Keratinocyte (primary cell): Measurements from ENCODE around the gene EPHA2. TPM values are rescaled to one million over a fixed set of nuclear protein-coding genes. Genes with fewer than 3 reads are reported as not detected.

Experiments used
- DNase-seq: peaks from one replicate; pipeline ENCODE4 v3.0.0-alpha.2; 2011; ENCODE audit warnings: low read depth, missing footprints, low spot score
- FAIRE-seq: peaks from 2 replicates; lab custom pipeline; 2011; peaks lifted over from hg19 to GRCh38; lab: Jason Lieb, UNC
- H2AFZ ChIP-seq: 2 replicates; pipeline ENCODE4 v1.6.0; 2012; ENCODE audit warnings: low read length, control low read depth, inconsistent platforms; ENCODE audit not compliant: control insufficient read depth
- H3K27ac ChIP-seq: 2 replicates; pipeline ENCODE4 v1.5.1; 2011; ENCODE audit warnings: low read length; ENCODE audit not compliant: control insufficient read depth, insufficient read depth
- H3K27me3 ChIP-seq: 3 replicates; pipeline ENCODE4 v1.6.0; 2011; ENCODE audit warnings: low read length; ENCODE audit not compliant: control insufficient read depth, insufficient read depth; ENCODE audit errors: extremely low read depth
- H3K36me3 ChIP-seq, 2 experiments: 2 replicates in 1 of 2; 3 replicates in 1 of 2; pipeline ENCODE4 v1.5.1; 2011; ENCODE audit warnings: low read length in 2 of 2, mild to moderate bottlenecking in 1 of 2; ENCODE audit not compliant: control insufficient read depth in 2 of 2, insufficient read depth in 2 of 2; ENCODE audit errors: extremely low read depth in 1 of 2
- H3K4me1 ChIP-seq: 3 replicates; pipeline ENCODE4 v1.5.1; 2011; ENCODE audit warnings: low read length; ENCODE audit not compliant: control insufficient read depth, insufficient read depth; ENCODE audit errors: extremely low read depth
- H3K4me2 ChIP-seq: 3 replicates; pipeline ENCODE4 v1.6.0; 2011; ENCODE audit warnings: low read depth, low read length; ENCODE audit not compliant: control insufficient read depth, insufficient read depth; ENCODE audit errors: extremely low read depth
- H3K4me3 ChIP-seq, 3 experiments: fragments of 200-600 bp in 1 of 3; sonication (generic) in 1 of 3; 2 replicates in 2 of 3; 3 replicates in 1 of 3; pipeline ENCODE4 v1.5.1; 2011 to 2016; ENCODE audit warnings: low read length in 3 of 3, mild to moderate bottlenecking in 3 of 3, control low read depth in 2 of 3, inconsistent platforms in 1 of 3, low read depth in 1 of 3, mixed read lengths in 1 of 3, mixed run types in 1 of 3, moderate library complexity in 1 of 3; ENCODE audit not compliant: control insufficient read depth in 2 of 3, insufficient read depth in 2 of 3; ENCODE audit errors: extremely low read depth in 1 of 3
- H3K79me2 ChIP-seq: 2 replicates; pipeline ENCODE4 v1.6.0; 2012; ENCODE audit warnings: low read length; ENCODE audit not compliant: control insufficient read depth, insufficient read depth
- H3K9ac ChIP-seq: 3 replicates; pipeline ENCODE4 v1.6.0; 2011; ENCODE audit warnings: low read length; ENCODE audit not compliant: control insufficient read depth, insufficient read depth; ENCODE audit errors: extremely low read depth
- H3K9me1 ChIP-seq: 3 replicates; pipeline ENCODE4 v1.6.0; 2011; ENCODE audit warnings: low read length; ENCODE audit not compliant: control insufficient read depth, insufficient read depth; ENCODE audit errors: extremely low read depth
- H3K9me3 ChIP-seq: 2 replicates; pipeline ENCODE4 v1.5.1; 2012; ENCODE audit warnings: low read depth, low read length; ENCODE audit not compliant: control insufficient read depth
- H4K20me1 ChIP-seq: 3 replicates; pipeline ENCODE4 v1.6.0; 2011; ENCODE audit warnings: low read length; ENCODE audit not compliant: control insufficient read depth, insufficient read depth; ENCODE audit errors: extremely low read depth
- EZH2 ChIP-seq: IDR thresholded peaks from one replicate; pipeline ENCODE4 v1.6.1; 2012; ENCODE audit warnings: inconsistent platforms, mild to moderate bottlenecking, low read length, moderate library complexity
- dilution Hi-C: fragments of 300-500 bp; cut with MboI; formaldehyde crosslinking; loops from one replicate; pipeline ENCODE4 v1.7.0; 2020; ENCODE audit warnings: low sequenced_read_pairs; ENCODE audit not compliant: extremely low pct_ligation_motif_present
- polyA plus RNA-seq, 5 experiments: library from polyadenylated mRNA; depleted of rRNA in 3 of 5; stranded (reverse) in 3 of 5; stranded (forward) in 1 of 5; unstranded in 1 of 5; fragments of >200 nt; gene quantifications; 1 replicate in 1 of 5; 2 replicates in 3 of 5; 3 replicates in 1 of 5; pipeline versions ENCODE4 v1.2.1 to v1.2.3, GENCODE V29; 2011 to 2012; ENCODE audit warnings: missing spikeins in 2 of 5, low read depth in 1 of 5, low replicate concordance in 1 of 5
- TF ChIP-seq, protein P1 (sequence below), 3 experiments: IDR thresholded peaks in 1 of 3; conservative IDR thresholded peaks in 1 of 3; optimal IDR thresholded peaks in 1 of 3; 2 replicates in 2 of 3; 3 replicates in 1 of 3; pipeline versions ENCODE3 to v1.5.1; 2011; ENCODE audit warnings: low read length in 3 of 3, mild to moderate bottlenecking in 3 of 3, moderate library complexity in 2 of 3, control low read depth in 1 of 3, inconsistent platforms in 1 of 3; ENCODE audit not compliant: insufficient read depth in 2 of 3; ENCODE audit errors: extremely low read depth in 1 of 3

EPHA2 gene
- polyA plus RNA-seq, 1 donor (not counting 4 experiments of a cell fraction or from before 2014, with no cell fraction given), result 55.6 TPM

DNA sequence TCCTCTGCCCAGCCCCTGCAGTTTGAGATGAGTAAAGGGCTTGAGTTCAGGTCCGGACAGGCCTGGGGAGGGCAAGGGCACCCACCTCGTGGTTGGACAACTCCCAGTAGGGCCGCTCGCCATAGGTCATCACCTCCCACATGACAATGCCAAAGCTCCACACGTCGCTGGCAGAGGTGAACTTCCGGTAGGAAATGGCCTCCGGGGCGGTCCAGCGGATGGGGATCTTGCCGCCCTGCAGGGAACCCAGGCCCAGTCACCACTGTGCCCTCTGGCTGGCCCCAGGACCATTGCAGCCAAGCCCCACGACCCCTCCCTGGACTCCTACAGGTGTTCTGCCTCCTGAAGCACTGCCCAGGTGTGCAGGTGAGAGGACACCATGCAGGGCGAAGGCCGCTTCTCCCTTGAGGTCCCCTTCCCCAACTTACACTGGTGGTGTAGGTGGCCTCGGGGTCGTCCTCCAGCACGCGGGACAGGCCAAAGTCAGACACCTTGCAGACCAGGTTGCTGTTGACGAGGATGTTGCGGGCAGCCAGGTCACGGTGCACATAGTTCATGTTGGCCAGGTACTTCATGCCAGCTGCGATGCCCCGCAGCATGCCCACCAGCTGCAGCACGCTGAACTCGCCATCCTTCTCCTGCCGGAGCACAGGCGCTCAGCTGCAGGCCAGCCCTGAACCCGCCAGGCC, 24.1 kb downstream of the EPHA2 start:
- Histone ChIP-seq H3K4me2 (no peak overlapping the region), H3K27me3 (no peaks in the 10 kb centered on the region), H3K79me2 (peaks cover 67% of the 10 kb centered on the region), H3K9me1 (no peaks in the 10 kb centered on the region), H2AFZ (no peak overlapping the region), H3K27ac (no peak overlapping the region), H3K4me1 (no peaks in the 10 kb centered on the region), H3K9ac (no peak overlapping the region), H3K9me3 (no peaks in the 10 kb centered on the region), H4K20me1 (peaks cover 68% of the 10 kb centered on the region), H3K4me3 (no peak overlapping the region), H3K36me3 (peaks cover 71 to 73% of the 10 kb centered on the region in 2 experiments)
- DNase-seq, result no peak
- FAIRE-seq, result no peak
- TF ChIP-seq, protein P1, sequence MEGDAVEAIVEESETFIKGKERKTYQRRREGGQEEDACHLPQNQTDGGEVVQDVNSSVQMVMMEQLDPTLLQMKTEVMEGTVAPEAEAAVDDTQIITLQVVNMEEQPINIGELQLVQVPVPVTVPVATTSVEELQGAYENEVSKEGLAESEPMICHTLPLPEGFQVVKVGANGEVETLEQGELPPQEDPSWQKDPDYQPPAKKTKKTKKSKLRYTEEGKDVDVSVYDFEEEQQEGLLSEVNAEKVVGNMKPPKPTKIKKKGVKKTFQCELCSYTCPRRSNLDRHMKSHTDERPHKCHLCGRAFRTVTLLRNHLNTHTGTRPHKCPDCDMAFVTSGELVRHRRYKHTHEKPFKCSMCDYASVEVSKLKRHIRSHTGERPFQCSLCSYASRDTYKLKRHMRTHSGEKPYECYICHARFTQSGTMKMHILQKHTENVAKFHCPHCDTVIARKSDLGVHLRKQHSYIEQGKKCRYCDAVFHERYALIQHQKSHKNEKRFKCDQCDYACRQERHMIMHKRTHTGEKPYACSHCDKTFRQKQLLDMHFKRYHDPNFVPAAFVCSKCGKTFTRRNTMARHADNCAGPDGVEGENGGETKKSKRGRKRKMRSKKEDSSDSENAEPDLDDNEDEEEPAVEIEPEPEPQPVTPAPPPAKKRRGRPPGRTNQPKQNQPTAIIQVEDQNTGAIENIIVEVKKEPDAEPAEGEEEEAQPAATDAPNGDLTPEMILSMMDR (optimal IDR thresholded peaks at IDR 0.05 in 1 of 3, IDR thresholded peaks at IDR 0.05 in 1 of 3, conservative IDR thresholded peaks at IDR 0.05 in 1 of 3; ENCODE audit: extremely low read depth in 1 of 3, insufficient read depth in 2 of 3, low read length in 3 of 3), result no peak
- no peak for TF ChIP-seq EZH2
- dilution Hi-C loops, result no loop called here

DNA sequence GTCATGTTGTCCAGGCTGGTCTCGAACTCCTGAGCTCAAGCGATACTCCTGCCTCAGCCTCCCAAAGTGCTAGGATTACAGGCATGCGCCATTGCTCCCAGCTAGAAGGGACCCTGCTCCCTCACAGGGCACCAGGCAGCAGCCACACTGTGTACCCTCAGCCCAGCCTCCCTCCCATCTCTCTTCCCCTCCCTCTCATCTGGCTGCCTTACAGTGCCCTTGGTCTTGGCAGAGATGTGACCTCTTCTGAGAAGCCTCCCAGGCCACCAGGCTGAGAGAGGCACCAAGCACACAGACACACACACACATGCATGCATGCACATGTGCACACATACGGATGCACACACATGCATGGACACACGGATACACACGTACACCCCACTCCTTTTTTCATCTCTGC, 25.0 kb downstream of the EPHA2 start:
- Histone ChIP-seq H3K36me3 (peaks cover 76 to 79% of the 10 kb centered on the region in 2 experiments), H3K9me3 (no peaks in the 10 kb centered on the region), H3K79me2 (peaks cover 64% of the 10 kb centered on the region), H3K4me3 (no peak overlapping the region), H3K27me3 (no peaks in the 10 kb centered on the region), H2AFZ (no peak overlapping the region), H3K9ac (no peak overlapping the region), H3K27ac (no peak overlapping the region), H3K9me1 (no peaks in the 10 kb centered on the region), H4K20me1 (peaks cover 69% of the 10 kb centered on the region), H3K4me2 (no peak overlapping the region), H3K4me1 (no peaks in the 10 kb centered on the region)
- DNase-seq (no peak), FAIRE-seq (no peak)
- dilution Hi-C loops, result no loop called here
- TF ChIP-seq, protein P1 (optimal IDR thresholded peaks at IDR 0.05 in 1 of 3, IDR thresholded peaks at IDR 0.05 in 1 of 3, conservative IDR thresholded peaks at IDR 0.05 in 1 of 3; ENCODE audit: extremely low read depth in 1 of 3, insufficient read depth in 2 of 3, low read length in 3 of 3), result no peak
- no peak for TF ChIP-seq EZH2
